ENCODE measurements around the gene NCOA7.

- TF ChIP-seq CTCF (IDR thresholded peaks at IDR 0.05) = no peak
- TF ChIP-seq ZFX (IDR thresholded peaks at IDR 0.05; ENCODE audit: borderline replicate concordance) = no peak
Observed at GRCh38 chr6:125792172-125792571, 1.4 kb downstream of the NCOA7 start.

Measured in 22Rv1 (cell line).